Measurements from ENCODE around the gene BID. TPM values are rescaled to one million over a fixed set of nuclear protein-coding genes. Genes with fewer than 3 reads are reported as not detected.

The BID gene
- total RNA-seq, 4 donors from 2014 or later, result 5.1 to 23.7 (median 9.8) TPM

- TF ChIP-seq CTCF (IDR thresholded peaks at IDR 0.05 in 4 of 5, conservative IDR thresholded peaks at IDR 0.05 in 1 of 5) (no peak), POLR2A (IDR thresholded peaks at IDR 0.05) (no peak)
- Histone ChIP-seq H3K27me3 (no peaks in the 10 kb centered on the region), H3K4me1 (peaks cover 14 to 21% of the 10 kb centered on the region in 2 donors), H3K36me3 (peaks cover 0 to 43% of the 10 kb centered on the region in 2 donors), H3K27ac (peak overlapping the region; percentile 69 to 84 (median 78)), H3K4me3 (no peak overlapping the region), H3K9me3 (no peaks in the 10 kb centered on the region)
- intact Hi-C loops (cut with DNase I; ENCODE audit: low total_unique reads), result loop anchor here (5.0 kb wide), 1 partner anchor 88 kb away; the partner anchor contains the start of gene BCL2L13
- DNase-seq (no peak), ATAC-seq (no peak)
- in situ Hi-C loops (cut with MboI; ENCODE audit: low sequenced_read_pairs in 4 of 4), result no loop called here
Measured at GRCh38 chr22:17725500-17725796, 48.8 kb downstream of the BID start.

DNA sequence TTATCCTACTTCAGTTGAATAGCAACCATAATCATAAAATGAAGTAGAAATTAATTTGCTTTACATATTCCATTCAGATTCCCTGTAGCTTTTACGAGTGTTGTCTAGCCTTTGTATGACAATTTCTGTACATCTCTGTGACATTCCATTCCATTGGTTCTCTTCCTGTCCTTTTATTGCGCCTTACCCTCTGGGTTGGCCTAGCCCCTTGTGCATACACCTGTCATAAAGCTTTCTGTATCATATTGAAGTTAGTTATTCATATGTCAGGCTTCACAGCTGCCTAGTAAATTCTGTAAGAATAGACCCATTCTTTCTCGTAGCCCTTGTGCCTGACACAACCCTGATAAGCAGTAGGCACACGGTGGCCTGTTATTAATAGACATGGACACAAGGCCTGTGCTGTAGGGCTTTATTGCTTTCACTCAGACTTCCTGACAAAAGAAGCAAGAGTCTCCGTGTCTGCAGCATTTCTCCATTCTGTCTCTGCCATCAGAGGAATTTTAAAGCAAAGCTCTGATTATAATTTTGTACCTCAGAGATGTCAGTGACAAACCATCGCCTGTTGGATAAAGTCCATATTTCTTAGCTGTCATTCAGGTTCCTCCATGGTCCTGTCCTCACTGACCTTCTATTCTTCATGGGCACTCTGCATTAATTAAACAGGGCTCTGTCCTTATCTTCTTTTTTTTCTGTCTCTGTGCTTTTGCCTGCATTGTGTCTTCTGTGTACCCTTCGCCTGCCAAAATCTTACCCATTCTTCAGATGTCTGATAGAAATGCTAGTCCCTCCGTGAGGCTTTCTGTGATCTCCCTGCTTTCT is 49.4 kb downstream of the BID start:
- H3K4me1 ChIP-seq, result peaks cover 14 to 21% of the 10 kb centered on the region in 2 donors
- no peak for DNase-seq
- no peak overlapping the region for H3K4me3 ChIP-seq
- in situ Hi-C loops (cut with MboI; ENCODE audit: low sequenced_read_pairs in 4 of 4), result no loop called here
- H3K27me3 ChIP-seq, result no peaks in the 10 kb centered on the region
- H3K9me3 ChIP-seq, result no peaks in the 10 kb centered on the region
- H3K36me3 ChIP-seq, result peaks cover 0 to 38% of the 10 kb centered on the region in 2 donors
- intact Hi-C loops (cut with DNase I; ENCODE audit: low total_unique reads), result loop anchor here (5.0 kb wide), 1 partner anchor 88 kb away; the partner anchor contains the start of gene BCL2L13
- peak overlapping the region; percentile 69 to 84 (median 78) for H3K27ac ChIP-seq
- no peak for TF ChIP-seq CTCF (IDR thresholded peaks at IDR 0.05 in 4 of 5, conservative IDR thresholded peaks at IDR 0.05 in 1 of 5)
- TF ChIP-seq POLR2A (IDR thresholded peaks at IDR 0.05), result no peak
- ATAC-seq, result peak; percentile 81 to 86

GRCh38 chr22:17724241-17724640 is 50.0 kb downstream of the BID start:
- H3K36me3 ChIP-seq, result peaks cover 0 to 31% of the 10 kb centered on the region in 2 donors
- H3K9me3 ChIP-seq, result no peaks in the 10 kb centered on the region
- DNase-seq, result no peak
- no peak overlapping the region for H3K4me3 ChIP-seq
- ATAC-seq, result no peak
- H3K27me3 ChIP-seq, result no peaks in the 10 kb centered on the region
- no peak for TF ChIP-seq POLR2A (IDR thresholded peaks at IDR 0.05)
- no peak for TF ChIP-seq CTCF (IDR thresholded peaks at IDR 0.05 in 4 of 5, conservative IDR thresholded peaks at IDR 0.05 in 1 of 5)
- in situ Hi-C loops (cut with MboI; ENCODE audit: low sequenced_read_pairs in 4 of 4) (no loop called here), intact Hi-C loops (cut with DNase I; ENCODE audit: low total_unique reads) (no loop called here)
- peaks cover 14 to 21% of the 10 kb centered on the region in 2 donors for H3K4me1 ChIP-seq
- peak overlapping the region; percentile 69 to 84 (median 78) for H3K27ac ChIP-seq

DNA sequence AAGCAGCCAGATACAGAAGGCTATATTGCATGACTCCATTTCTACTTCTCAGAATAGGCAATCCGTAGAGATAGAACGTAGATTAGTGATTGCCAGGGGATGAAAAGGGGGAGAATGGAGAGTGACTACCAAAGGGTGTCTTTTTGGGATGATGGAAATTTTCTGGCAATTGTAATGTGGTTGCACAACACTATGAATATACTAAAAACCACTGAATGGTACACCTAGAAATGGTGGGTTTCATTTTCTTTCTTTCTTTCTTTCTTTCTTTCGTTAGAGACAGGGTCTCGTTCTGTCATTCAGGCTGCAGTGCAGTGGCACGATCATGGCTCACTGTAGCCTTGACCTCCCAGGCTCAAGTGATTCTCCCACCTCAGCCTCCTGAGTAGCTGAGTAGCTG is 54.4 kb downstream of the BID start:
- TF ChIP-seq CTCF (IDR thresholded peaks at IDR 0.05 in 4 of 5, conservative IDR thresholded peaks at IDR 0.05 in 1 of 5) (no peak), POLR2A (IDR thresholded peaks at IDR 0.05) (no peak)
- intact Hi-C loops (cut with DNase I; ENCODE audit: low total_unique reads), result no loop called here
- Histone ChIP-seq H3K27me3 (no peaks in the 10 kb centered on the region), H3K36me3 (no peaks in the 10 kb centered on the region), H3K9me3 (no peaks in the 10 kb centered on the region), H3K4me3 (no peak overlapping the region), H3K4me1 (peaks cover 23% of the 10 kb centered on the region in 2 donors), H3K27ac (no peak overlapping the region)
- no peak for DNase-seq
- in situ Hi-C loops (cut with MboI; ENCODE audit: low sequenced_read_pairs in 4 of 4), result no loop called here
- ATAC-seq, result no peak

Measured in gastrocnemius medialis (tissue), 4 donors.